ENCODE data around the gene SLC2A2. TPM values are rescaled to one million over a fixed set of nuclear protein-coding genes. Genes with fewer than 3 reads are reported as not detected.

The SLC2A2 gene
- total RNA-seq, 1 experiment from 2014 or later, result 4.6 TPM

DNA sequence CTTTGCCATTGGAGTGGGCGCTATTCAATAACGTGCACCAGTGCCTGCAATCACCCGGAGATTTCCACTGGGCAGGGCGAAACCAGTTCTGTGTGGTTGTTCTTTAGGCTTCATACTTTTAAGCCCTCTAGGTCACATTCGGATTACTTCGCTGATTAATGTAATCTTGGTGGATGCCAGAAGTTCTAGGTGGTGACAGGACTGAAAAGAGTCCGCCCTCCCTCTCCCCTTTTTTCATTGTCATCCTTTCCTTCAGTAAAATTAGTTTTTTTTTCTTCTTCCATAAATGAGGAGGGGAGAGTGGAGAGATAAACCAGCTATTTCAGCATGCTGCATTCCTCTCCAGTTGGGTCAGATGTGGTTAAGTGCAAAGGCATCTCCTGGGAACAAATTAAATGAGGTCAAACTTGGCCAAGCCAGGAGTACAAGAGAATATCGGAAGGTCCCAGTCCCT lies 2.3 kb upstream of the SLC2A2 start:
- Histone ChIP-seq H3K36me3 (ENCODE audit: control insufficient read depth, insufficient read depth, low read length) (no peaks in the 10 kb centered on the region), H3K4me1 (peaks cover 34% of the 10 kb centered on the region), H3K27me3 (replicated peaks; ENCODE audit: control insufficient read depth, insufficient read depth, low read length) (no peaks in the 10 kb centered on the region), H3K9me3 (no peaks in the 10 kb centered on the region), H3K4me3 (ENCODE audit: low read depth, low read length) (peak overlapping the region; percentile 42)
- no peak overlapping the region for H3K4me3 Mint-ChIP-seq (ENCODE audit: unreplicated experiment)
- intact Hi-C loops (cut with micrococcal nuclease; ENCODE audit: unreplicated experiment), result loop anchor here (1.0 kb wide), 2 partner anchors 16 to 27 kb away; no protein-coding TSS in a partner anchor
- no peaks in the 10 kb centered on the region for H3K9me3 Mint-ChIP-seq (ENCODE audit: unreplicated experiment)
- TF ChIP-seq, protein P1, sequence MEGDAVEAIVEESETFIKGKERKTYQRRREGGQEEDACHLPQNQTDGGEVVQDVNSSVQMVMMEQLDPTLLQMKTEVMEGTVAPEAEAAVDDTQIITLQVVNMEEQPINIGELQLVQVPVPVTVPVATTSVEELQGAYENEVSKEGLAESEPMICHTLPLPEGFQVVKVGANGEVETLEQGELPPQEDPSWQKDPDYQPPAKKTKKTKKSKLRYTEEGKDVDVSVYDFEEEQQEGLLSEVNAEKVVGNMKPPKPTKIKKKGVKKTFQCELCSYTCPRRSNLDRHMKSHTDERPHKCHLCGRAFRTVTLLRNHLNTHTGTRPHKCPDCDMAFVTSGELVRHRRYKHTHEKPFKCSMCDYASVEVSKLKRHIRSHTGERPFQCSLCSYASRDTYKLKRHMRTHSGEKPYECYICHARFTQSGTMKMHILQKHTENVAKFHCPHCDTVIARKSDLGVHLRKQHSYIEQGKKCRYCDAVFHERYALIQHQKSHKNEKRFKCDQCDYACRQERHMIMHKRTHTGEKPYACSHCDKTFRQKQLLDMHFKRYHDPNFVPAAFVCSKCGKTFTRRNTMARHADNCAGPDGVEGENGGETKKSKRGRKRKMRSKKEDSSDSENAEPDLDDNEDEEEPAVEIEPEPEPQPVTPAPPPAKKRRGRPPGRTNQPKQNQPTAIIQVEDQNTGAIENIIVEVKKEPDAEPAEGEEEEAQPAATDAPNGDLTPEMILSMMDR (IDR thresholded peaks at IDR 0.05; ENCODE audit: insufficient read depth in 1 of 2, low read depth in 1 of 2, low read length in 1 of 2, severe bottlenecking in 1 of 2, unreplicated experiment in 1 of 2), result no peak
- POLR2A ChIA-PET, result interaction anchor here (0.6 kb wide), 1 partner anchor 516 kb away, joined by 3 read pairs; no protein-coding TSS in a partner anchor
- peaks cover 20% of the 10 kb centered on the region for H3K4me1 Mint-ChIP-seq (ENCODE audit: low read depth, unreplicated experiment)
- DNase-seq, result peak in 1 of 2 experiments; percentile 45
- BruUV-seq (replicated peaks), result TSS peak; percentile 63
- CTCF ChIA-PET, result no interaction called here
- no peaks in the 10 kb centered on the region for H3K27me3 Mint-ChIP-seq (ENCODE audit: insufficient read depth, unreplicated experiment)
- no peak overlapping the region for H3K27ac Mint-ChIP-seq (ENCODE audit: unreplicated experiment)
- H3K36me3 Mint-ChIP-seq (ENCODE audit: insufficient read depth, unreplicated experiment), result peaks cover 7% of the 10 kb centered on the region

DNA sequence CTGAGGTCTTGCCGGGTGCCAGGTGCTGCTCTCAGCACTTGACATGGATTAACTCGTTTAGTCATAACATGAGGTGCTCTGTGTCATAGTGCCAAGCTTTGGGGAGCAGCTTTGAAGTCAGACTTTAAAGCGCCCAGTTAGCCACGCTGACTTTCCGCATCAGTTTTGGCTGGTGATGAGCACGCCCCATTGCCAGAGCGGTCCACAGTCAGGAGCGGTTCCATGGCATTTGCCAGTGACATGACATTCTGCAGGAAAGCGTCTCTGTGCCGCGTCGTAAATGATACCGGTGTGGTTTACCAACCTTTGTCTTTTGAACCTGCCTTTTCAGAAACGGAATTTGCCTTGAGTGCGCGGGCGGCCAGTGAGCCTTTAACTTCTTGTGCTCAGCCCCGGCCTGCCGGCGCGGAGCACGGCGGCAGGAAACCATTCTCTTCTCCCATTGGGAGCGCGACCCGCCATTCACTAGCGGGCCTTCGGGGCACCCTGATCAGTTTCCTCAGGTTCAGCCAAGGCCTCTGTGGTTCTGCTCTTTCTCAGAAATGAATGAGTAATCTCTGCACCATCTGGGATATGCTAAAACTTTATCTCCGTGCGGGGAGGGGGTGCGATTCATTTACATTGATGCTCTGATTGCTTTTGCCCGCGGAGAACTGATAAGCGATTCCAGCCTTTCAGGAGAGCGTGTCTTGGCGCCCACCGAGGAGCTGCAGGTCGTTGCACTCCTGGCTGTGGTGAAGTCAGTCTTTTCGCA lies 1.7 kb upstream of the SLC2A2 start:
- ChIA-PET POLR2A (interaction anchor here (0.6 kb wide), 1 partner anchor 515 kb away, joined by 3 read pairs; no protein-coding TSS in a partner anchor), CTCF (no interaction called here)
- TSS peak; percentile 34 for BruUV-seq (replicated peaks)
- no peaks in the 10 kb centered on the region for H3K27me3 ChIP-seq (replicated peaks; ENCODE audit: control insufficient read depth, insufficient read depth, low read length)
- peak overlapping the region; percentile 42 for H3K4me3 ChIP-seq (ENCODE audit: low read depth, low read length)
- Mint-ChIP-seq H3K4me1 (ENCODE audit: low read depth, unreplicated experiment) (peaks cover 20% of the 10 kb centered on the region), H3K36me3 (ENCODE audit: insufficient read depth, unreplicated experiment) (peaks cover 7% of the 10 kb centered on the region), H3K27me3 (ENCODE audit: insufficient read depth, unreplicated experiment) (no peaks in the 10 kb centered on the region), H3K4me3 (ENCODE audit: unreplicated experiment) (no peak overlapping the region), H3K27ac (ENCODE audit: unreplicated experiment) (no peak overlapping the region), H3K9me3 (ENCODE audit: unreplicated experiment) (no peaks in the 10 kb centered on the region)
- intact Hi-C loops (cut with micrococcal nuclease; ENCODE audit: unreplicated experiment), result loop anchor here (1.0 kb wide), 2 partner anchors 17 to 26 kb away; no protein-coding TSS in a partner anchor
- TF ChIP-seq, protein P1 (IDR thresholded peaks at IDR 0.05; ENCODE audit: insufficient read depth in 1 of 2, low read depth in 1 of 2, low read length in 1 of 2, severe bottlenecking in 1 of 2, unreplicated experiment in 1 of 2), result no peak
- H3K36me3 ChIP-seq (ENCODE audit: control insufficient read depth, insufficient read depth, low read length), result no peaks in the 10 kb centered on the region; the same call in 1 of the 2 replicates
- H3K4me1 ChIP-seq, result peaks cover 40% of the 10 kb centered on the region
- DNase-seq, result peak; percentile 73 to 80
- H3K9me3 ChIP-seq, result no peaks in the 10 kb centered on the region

DNA sequence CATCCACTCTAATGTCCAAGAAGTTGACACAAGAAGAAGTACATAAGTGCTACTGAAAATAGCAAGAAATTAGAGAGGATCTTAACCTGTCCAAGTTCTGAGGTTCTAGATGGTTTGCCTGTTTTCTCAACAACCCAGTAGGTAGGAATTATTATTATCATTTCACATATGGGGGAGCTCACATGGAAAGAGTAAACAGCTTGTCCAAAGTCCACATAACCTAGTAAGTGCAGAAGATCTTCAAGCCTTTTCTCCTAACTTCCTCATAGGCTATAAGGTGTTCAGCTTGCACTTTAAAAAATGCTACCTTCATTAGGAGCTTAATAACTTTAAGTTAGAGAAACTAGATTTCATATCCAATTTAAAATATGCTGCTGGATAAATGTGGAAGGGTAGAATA lies 3.0 kb downstream of the SLC2A2 start:
- TF ChIP-seq, protein P1 (IDR thresholded peaks at IDR 0.05; ENCODE audit: insufficient read depth in 1 of 2, low read depth in 1 of 2, low read length in 1 of 2, severe bottlenecking in 1 of 2, unreplicated experiment in 1 of 2), result no peak
- no TSS peak for BruUV-seq (replicated peaks)
- Histone ChIP-seq H3K27me3 (replicated peaks; ENCODE audit: control insufficient read depth, insufficient read depth, low read length) (no peaks in the 10 kb centered on the region), H3K36me3 (ENCODE audit: control insufficient read depth, insufficient read depth, low read length) (no peaks in the 10 kb centered on the region; the same call in 1 of the 2 replicates), H3K4me3 (ENCODE audit: low read depth, low read length) (no peak overlapping the region), H3K9me3 (no peaks in the 10 kb centered on the region), H3K4me1 (peaks cover 27% of the 10 kb centered on the region; the same call in 1 of the 2 replicates)
- H3K4me3 Mint-ChIP-seq (ENCODE audit: unreplicated experiment), result no peak overlapping the region
- no peak overlapping the region for H3K27ac Mint-ChIP-seq (ENCODE audit: unreplicated experiment)
- H3K9me3 Mint-ChIP-seq (ENCODE audit: unreplicated experiment), result no peaks in the 10 kb centered on the region
- intact Hi-C loops (cut with micrococcal nuclease; ENCODE audit: unreplicated experiment), result no loop called here
- H3K4me1 Mint-ChIP-seq (ENCODE audit: low read depth, unreplicated experiment), result peaks cover 21% of the 10 kb centered on the region
- ChIA-PET POLR2A (no interaction called here), CTCF (no interaction called here)
- no peaks in the 10 kb centered on the region for H3K27me3 Mint-ChIP-seq (ENCODE audit: insufficient read depth, unreplicated experiment)
- peaks cover 7% of the 10 kb centered on the region for H3K36me3 Mint-ChIP-seq (ENCODE audit: insufficient read depth, unreplicated experiment)
- DNase-seq, result no peak

Data from Caco-2 (cell line).